ENCODE data around the gene CALR.
"Not testable (repeated sequence)": the region's sequence is repeated elsewhere in the genome, so short reads cannot be mapped to it uniquely, and the experiment has no call there.

Gene CALR

GRCh38 chr19:12913851-12914690, 24.3 kb upstream of the CALR start:
- peaks cover 16% of the 10 kb centered on the region for H3K4me1 ChIP-seq (ENCODE audit: control insufficient read depth, insufficient read depth, low read length)
- H3K4me3 ChIP-seq (ENCODE audit: low read depth, low read length), result no peak overlapping the region
- no peaks in the 10 kb centered on the region for H3K9me3 ChIP-seq (ENCODE audit: control insufficient read depth, insufficient read depth, low read length)
- peaks cover 10% of the 10 kb centered on the region for H3K27me3 ChIP-seq (ENCODE audit: control insufficient read depth, insufficient read depth, low read length)
- H3K9ac ChIP-seq (ENCODE audit: low read depth, low read length), result no peak overlapping the region
- H3K36me3 ChIP-seq (ENCODE audit: control insufficient read depth, insufficient read depth, low read length), result no peaks in the 10 kb centered on the region

GRCh38 chr19:12915860-12916259, 22.5 kb upstream of the CALR start:
- not testable (repeated sequence) for H3K36me3 ChIP-seq (ENCODE audit: control insufficient read depth, insufficient read depth, low read length); H3K9me3 ChIP-seq (ENCODE audit: control insufficient read depth, insufficient read depth, low read length); H3K4me3 ChIP-seq (ENCODE audit: low read depth, low read length); H3K9ac ChIP-seq (ENCODE audit: low read depth, low read length)
- H3K4me1 ChIP-seq (ENCODE audit: control insufficient read depth, insufficient read depth, low read length), result peaks cover 16% of the 10 kb centered on the region
- peaks cover 10% of the 10 kb centered on the region for H3K27me3 ChIP-seq (ENCODE audit: control insufficient read depth, insufficient read depth, low read length)

- peaks cover 6% of the 10 kb centered on the region for H3K4me1 ChIP-seq (ENCODE audit: control insufficient read depth, insufficient read depth, low read length)
- H3K9me3 ChIP-seq (ENCODE audit: control insufficient read depth, insufficient read depth, low read length), result no peaks in the 10 kb centered on the region
- no peak overlapping the region for H3K4me3 ChIP-seq (ENCODE audit: low read depth, low read length)
- no peak overlapping the region for H3K9ac ChIP-seq (ENCODE audit: low read depth, low read length)
- H3K36me3 ChIP-seq (ENCODE audit: control insufficient read depth, insufficient read depth, low read length), result peaks cover 9% of the 10 kb centered on the region
- peaks cover 10% of the 10 kb centered on the region for H3K27me3 ChIP-seq (ENCODE audit: control insufficient read depth, insufficient read depth, low read length)
Observed at GRCh38 chr19:12918253-12918652, 20.2 kb upstream of the CALR start.

- no peak overlapping the region for H3K4me3 ChIP-seq (ENCODE audit: low read depth, low read length)
- no peaks in the 10 kb centered on the region for H3K4me1 ChIP-seq (ENCODE audit: control insufficient read depth, insufficient read depth, low read length)
- H3K27me3 ChIP-seq (ENCODE audit: control insufficient read depth, insufficient read depth, low read length), result peaks cover 10% of the 10 kb centered on the region
- no peak overlapping the region for H3K9ac ChIP-seq (ENCODE audit: low read depth, low read length)
- no peaks in the 10 kb centered on the region for H3K9me3 ChIP-seq (ENCODE audit: control insufficient read depth, insufficient read depth, low read length)
- H3K36me3 ChIP-seq (ENCODE audit: control insufficient read depth, insufficient read depth, low read length), result peaks cover 24% of the 10 kb centered on the region
Observed at GRCh38 chr19:12921047-12921446, 17.4 kb upstream of the CALR start.

- Histone ChIP-seq H3K4me3 (ENCODE audit: low read depth, low read length) (no peak overlapping the region), H3K36me3 (ENCODE audit: control insufficient read depth, insufficient read depth, low read length) (peaks cover 37% of the 10 kb centered on the region), H3K9me3 (ENCODE audit: control insufficient read depth, insufficient read depth, low read length) (no peaks in the 10 kb centered on the region), H3K9ac (ENCODE audit: low read depth, low read length) (no peak overlapping the region), H3K27me3 (ENCODE audit: control insufficient read depth, insufficient read depth, low read length) (peaks cover 10% of the 10 kb centered on the region), H3K4me1 (ENCODE audit: control insufficient read depth, insufficient read depth, low read length) (no peaks in the 10 kb centered on the region)
Observed at GRCh38 chr19:12922959-12923358, 15.4 kb upstream of the CALR start.

- peaks cover 55% of the 10 kb centered on the region for H3K36me3 ChIP-seq (ENCODE audit: control insufficient read depth, insufficient read depth, low read length)
- H3K4me1 ChIP-seq (ENCODE audit: control insufficient read depth, insufficient read depth, low read length), result no peaks in the 10 kb centered on the region
- H3K4me3 ChIP-seq (ENCODE audit: low read depth, low read length), result no peak overlapping the region
Observed at GRCh38 chr19:12924621-12925310, 13.6 kb upstream of the CALR start.

GRCh38 chr19:12930002-12930645, 8.3 kb upstream of the CALR start:
- no peak overlapping the region for H3K4me3 ChIP-seq (ENCODE audit: low read depth, low read length)

More at GRCh38 chr19:12924621-12925310, 13.6 kb upstream of the CALR start:
- Histone ChIP-seq H3K27me3 (ENCODE audit: control insufficient read depth, insufficient read depth, low read length) (no peaks in the 10 kb centered on the region), H3K9me3 (ENCODE audit: control insufficient read depth, insufficient read depth, low read length) (no peaks in the 10 kb centered on the region), H3K9ac (ENCODE audit: low read depth, low read length) (no peak overlapping the region)

GRCh38 chr19:12932392-12933286, 5.8 kb upstream of the CALR start:
- no peaks in the 10 kb centered on the region for H3K27me3 ChIP-seq (ENCODE audit: control insufficient read depth, insufficient read depth, low read length)
- peaks cover 2% of the 10 kb centered on the region for H3K4me1 ChIP-seq (ENCODE audit: control insufficient read depth, insufficient read depth, low read length)

More at GRCh38 chr19:12930002-12930645, 8.3 kb upstream of the CALR start:
- Histone ChIP-seq H3K9ac (ENCODE audit: low read depth, low read length) (no peak overlapping the region), H3K4me1 (ENCODE audit: control insufficient read depth, insufficient read depth, low read length) (peaks cover 2% of the 10 kb centered on the region), H3K36me3 (ENCODE audit: control insufficient read depth, insufficient read depth, low read length) (peaks cover 47% of the 10 kb centered on the region), H3K9me3 (ENCODE audit: control insufficient read depth, insufficient read depth, low read length) (no peaks in the 10 kb centered on the region), H3K27me3 (ENCODE audit: control insufficient read depth, insufficient read depth, low read length) (no peaks in the 10 kb centered on the region)

GRCh38 chr19:12933287-12934072, 4.9 kb upstream of the CALR start, which contains the start of gene FARSA:
TSS of gene FARSA (minus strand) at chr19:12933711. CDS start at chr19:12933696, 15 bp downstream.
- peak within 1 kb of the TSS; percentile 96 for H3K9ac ChIP-seq (ENCODE audit: low read depth, low read length)
- H3K27me3 ChIP-seq (ENCODE audit: control insufficient read depth, insufficient read depth, low read length), result no peaks in the 10 kb centered on the region
- no peaks in the 10 kb centered on the region for H3K9me3 ChIP-seq (ENCODE audit: control insufficient read depth, insufficient read depth, low read length)
- peaks cover 2% of the 10 kb centered on the region for H3K4me1 ChIP-seq (ENCODE audit: control insufficient read depth, insufficient read depth, low read length)
- peaks cover 27% of the 10 kb centered on the region for H3K36me3 ChIP-seq (ENCODE audit: control insufficient read depth, insufficient read depth, low read length)
- H3K4me3 ChIP-seq (ENCODE audit: low read depth, low read length), result peak within 1 kb of the TSS; percentile 99

More at GRCh38 chr19:12932392-12933286, 5.8 kb upstream of the CALR start:
- Histone ChIP-seq H3K36me3 (ENCODE audit: control insufficient read depth, insufficient read depth, low read length) (peaks cover 35% of the 10 kb centered on the region), H3K9me3 (ENCODE audit: control insufficient read depth, insufficient read depth, low read length) (no peaks in the 10 kb centered on the region), H3K9ac (ENCODE audit: low read depth, low read length) (peak overlapping the region; percentile 96), H3K4me3 (ENCODE audit: low read depth, low read length) (peak overlapping the region; percentile 99)

GRCh38 chr19:12935071-12935470, 3.3 kb upstream of the CALR start:
- Histone ChIP-seq H3K9ac (ENCODE audit: low read depth, low read length) (no peak overlapping the region), H3K4me3 (ENCODE audit: low read depth, low read length) (no peak overlapping the region), H3K4me1 (ENCODE audit: control insufficient read depth, insufficient read depth, low read length) (peaks cover 7% of the 10 kb centered on the region), H3K9me3 (ENCODE audit: control insufficient read depth, insufficient read depth, low read length) (no peaks in the 10 kb centered on the region), H3K27me3 (ENCODE audit: control insufficient read depth, insufficient read depth, low read length) (no peaks in the 10 kb centered on the region), H3K36me3 (ENCODE audit: control insufficient read depth, insufficient read depth, low read length) (peaks cover 23% of the 10 kb centered on the region)
